IPS-15b (cell line): ENCODE data around the gene TSPAN11.
"Not testable (repeated sequence)": the region's sequence is repeated elsewhere in the genome, so short reads cannot be mapped to it uniquely, and the experiment has no call there.

Experiments used
- H3K27me3 ChIP-seq: one replicate; pipeline ENCODE4 v1.6.1; 2013; ENCODE audit warnings: low read length; ENCODE audit not compliant: control insufficient read depth, insufficient read depth
- H3K36me3 ChIP-seq: one replicate; pipeline ENCODE4 v1.6.1; 2013; ENCODE audit warnings: low read length; ENCODE audit not compliant: control insufficient read depth, insufficient read depth
- H3K4me1 ChIP-seq: one replicate; pipeline ENCODE4 v1.6.1; 2013; ENCODE audit warnings: mild to moderate bottlenecking, low read length; ENCODE audit not compliant: control insufficient read depth, insufficient read depth
- H3K4me3 ChIP-seq: one replicate; pipeline ENCODE4 v1.5.1; 2013; ENCODE audit warnings: low read depth, low read length
- H3K9ac ChIP-seq: one replicate; pipeline ENCODE4 v1.6.1; 2013; ENCODE audit warnings: low read depth, mild to moderate bottlenecking, low read length
- H3K9me3 ChIP-seq: one replicate; pipeline ENCODE4 v1.6.1; 2013; ENCODE audit warnings: mild to moderate bottlenecking, low read length; ENCODE audit not compliant: control insufficient read depth, insufficient read depth

The TSPAN11 gene

DNA sequence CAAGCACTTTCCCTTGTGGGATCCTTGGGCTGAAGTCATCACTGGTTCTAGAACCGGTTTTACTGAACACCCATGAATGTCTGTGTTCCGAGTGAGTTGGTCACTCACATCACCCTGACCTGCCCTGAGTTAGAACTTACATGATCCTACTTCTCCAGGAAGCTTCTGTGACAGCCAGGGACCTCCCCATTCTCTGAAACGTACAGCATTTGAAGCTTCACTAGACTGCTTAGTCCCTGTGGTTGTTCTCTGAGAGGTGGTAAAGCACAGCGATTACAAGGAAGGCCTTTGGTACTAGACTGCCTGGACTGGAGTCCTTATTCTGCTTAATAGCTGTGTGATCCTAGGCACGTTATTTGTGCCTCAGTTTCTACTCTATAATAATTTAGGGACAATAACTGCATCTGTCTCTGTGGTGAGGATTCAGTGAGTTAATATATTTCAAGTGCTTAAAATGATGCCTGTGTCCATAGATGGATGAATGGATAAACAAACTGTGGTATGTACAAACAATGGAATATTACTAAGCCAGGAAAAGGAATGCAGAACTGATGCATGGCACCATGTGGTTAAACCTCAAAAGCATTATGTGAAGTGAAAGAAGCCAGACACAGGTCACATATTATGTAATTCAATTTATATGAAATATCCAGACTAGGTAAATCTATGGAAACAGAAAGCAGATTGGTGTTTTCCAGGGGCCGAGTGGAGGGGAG lies 92.4 kb downstream of the TSPAN11 start:
- Histone ChIP-seq H3K36me3 (no peaks in the 10 kb centered on the region), H3K4me3 (no peak overlapping the region), H3K9ac (no peak overlapping the region), H3K27me3 (peaks cover 2% of the 10 kb centered on the region), H3K4me1 (no peaks in the 10 kb centered on the region), H3K9me3 (no peaks in the 10 kb centered on the region)

DNA sequence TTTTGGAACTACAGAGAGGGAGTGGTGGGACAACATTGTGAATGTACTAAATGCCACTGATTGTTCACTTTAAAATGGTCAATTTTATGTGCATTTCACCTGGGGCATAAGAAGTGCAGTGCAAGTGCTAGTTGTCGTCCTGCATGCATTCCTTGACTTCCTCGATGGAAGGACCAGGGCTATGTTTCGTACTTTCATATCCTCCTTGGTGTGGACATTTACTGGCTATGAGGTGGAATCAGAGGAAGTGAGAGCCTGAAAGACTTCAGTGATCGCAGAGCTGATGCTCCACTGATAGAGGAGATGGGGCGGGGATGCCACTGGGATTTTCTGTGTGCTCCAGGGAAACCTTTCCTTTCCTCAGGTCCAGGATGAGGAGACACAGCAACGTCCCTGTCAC lies 93.0 kb downstream of the TSPAN11 start:
- H3K27me3 ChIP-seq: peaks cover 2% of the 10 kb centered on the region
- no peak overlapping the region for H3K4me3 ChIP-seq
- no peaks in the 10 kb centered on the region for H3K36me3 ChIP-seq
- no peaks in the 10 kb centered on the region for H3K4me1 ChIP-seq
- H3K9ac ChIP-seq: no peak overlapping the region
- H3K9me3 ChIP-seq: no peaks in the 10 kb centered on the region

DNA sequence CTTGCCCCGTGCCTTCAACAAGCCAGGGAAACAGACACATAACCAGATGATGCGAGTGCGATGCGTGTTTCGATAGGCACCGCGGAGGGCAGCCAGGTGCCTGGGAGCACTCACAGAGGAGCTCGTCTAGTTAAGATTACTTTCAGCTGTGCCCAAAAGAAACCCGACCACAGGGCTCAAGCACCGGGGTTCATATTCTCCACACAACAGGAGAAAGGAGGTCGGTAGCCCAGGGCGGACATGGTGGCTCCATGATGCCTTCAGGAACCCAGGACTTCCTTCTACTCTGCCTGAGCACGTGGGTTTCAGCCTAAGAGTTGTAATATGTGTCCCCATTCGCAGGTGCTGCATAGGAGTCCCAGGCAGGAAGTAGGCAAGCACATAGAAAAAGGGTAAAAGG lies 93.4 kb downstream of the TSPAN11 start:
- Histone ChIP-seq H3K27me3 (peaks cover 2% of the 10 kb centered on the region), H3K36me3 (no peaks in the 10 kb centered on the region), H3K4me1 (no peaks in the 10 kb centered on the region), H3K9me3 (no peaks in the 10 kb centered on the region), H3K9ac (no peak overlapping the region), H3K4me3 (no peak overlapping the region)

DNA sequence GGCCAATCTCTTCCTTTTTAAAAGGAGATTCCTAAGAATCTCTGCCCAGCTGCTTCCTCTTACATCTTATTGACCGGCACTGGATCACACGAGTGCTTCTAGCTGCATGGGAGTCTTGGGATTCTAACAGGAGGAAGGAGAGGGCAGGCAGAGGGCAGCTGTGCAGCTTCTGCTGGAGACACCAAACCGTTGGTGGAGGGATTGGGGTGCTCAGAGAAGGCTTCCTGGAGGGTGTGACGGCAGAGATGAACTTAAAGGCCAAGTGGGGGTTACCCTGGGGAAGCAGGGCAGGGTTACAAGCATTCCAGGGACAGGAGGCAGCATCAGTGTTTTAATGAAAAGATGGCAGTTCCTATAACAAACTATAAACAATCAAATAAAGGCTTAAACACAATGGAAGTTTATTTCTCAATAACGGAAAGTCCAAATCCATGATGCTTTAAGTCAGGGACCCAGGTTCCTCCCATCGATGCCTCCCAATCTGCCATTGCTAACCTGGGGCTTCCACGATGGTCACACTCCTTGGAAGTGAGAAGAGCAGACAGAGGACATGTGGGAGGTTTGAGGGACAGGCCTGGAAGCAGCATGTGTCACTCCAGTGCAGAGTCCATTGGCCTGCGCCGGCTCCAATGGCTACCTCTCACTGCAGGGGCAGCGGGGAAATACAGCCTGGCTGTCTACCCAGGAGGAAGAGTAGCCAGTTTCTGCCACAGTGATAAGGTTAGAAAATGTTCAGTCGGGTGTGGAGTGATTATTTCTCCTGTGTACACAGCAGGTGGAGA lies 94.0 kb downstream of the TSPAN11 start:
- no peak overlapping the region for H3K4me3 ChIP-seq
- H3K27me3 ChIP-seq: peaks cover 2% of the 10 kb centered on the region
- H3K4me1 ChIP-seq: no peaks in the 10 kb centered on the region
- H3K9ac ChIP-seq: no peak overlapping the region
- H3K9me3 ChIP-seq: no peaks in the 10 kb centered on the region
- no peaks in the 10 kb centered on the region for H3K36me3 ChIP-seq

DNA sequence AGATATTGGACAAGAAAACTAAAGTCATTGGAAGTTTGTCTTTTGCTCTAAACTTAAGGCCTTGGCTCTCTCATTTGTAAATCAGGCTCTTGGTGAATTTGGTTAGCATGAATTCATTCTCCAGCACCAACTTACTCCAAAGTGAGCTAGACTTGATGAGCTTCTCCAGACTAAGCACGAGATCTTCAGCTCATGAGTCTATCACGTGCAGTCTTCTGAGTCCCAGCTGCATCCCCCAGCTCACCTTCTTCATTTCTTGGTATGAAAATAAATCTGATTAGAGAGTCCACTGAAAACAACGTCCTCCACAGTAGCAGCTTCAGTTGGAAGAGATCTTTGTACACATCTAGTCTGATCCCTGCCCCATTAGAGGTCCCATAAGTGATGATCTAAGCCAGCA lies 94.6 kb downstream of the TSPAN11 start:
- Histone ChIP-seq H3K4me1 (no peaks in the 10 kb centered on the region), H3K9me3 (no peaks in the 10 kb centered on the region)

DNA sequence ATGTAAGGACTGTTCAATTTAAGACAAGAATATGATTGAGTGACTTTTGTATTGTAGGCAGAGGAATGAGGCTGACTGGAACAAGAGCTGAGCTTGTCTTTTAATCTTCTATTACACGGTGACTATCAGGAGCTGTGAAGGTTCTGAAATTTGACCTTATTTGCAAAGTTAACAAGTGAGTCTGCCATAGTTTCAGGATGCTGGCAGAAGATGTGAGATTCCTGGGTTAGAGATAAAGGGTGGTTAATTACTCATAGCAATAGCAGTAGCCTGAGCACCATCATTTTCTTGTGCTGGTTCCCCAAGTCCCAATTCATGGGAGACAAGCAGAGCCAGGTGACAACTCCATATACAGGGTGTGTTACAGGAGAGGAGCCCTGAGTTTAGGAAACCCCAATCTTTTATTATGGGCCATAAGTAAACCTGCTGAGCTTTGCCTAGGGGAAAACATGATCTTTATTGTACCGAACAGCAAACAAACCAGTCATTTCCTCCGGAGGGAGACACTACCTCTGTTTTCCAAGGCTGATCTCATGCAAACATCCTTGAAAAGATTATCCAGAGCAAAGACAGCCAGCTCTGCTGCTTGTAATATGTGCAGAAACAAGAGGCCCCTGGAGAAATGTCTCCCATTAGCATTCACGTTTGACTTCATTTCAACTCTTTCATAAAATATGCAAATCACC lies 95.4 kb downstream of the TSPAN11 start:
- Histone ChIP-seq H3K4me3 (no peak overlapping the region), H3K36me3 (no peaks in the 10 kb centered on the region), H3K4me1 (no peaks in the 10 kb centered on the region), H3K9ac (no peak overlapping the region), H3K27me3 (peaks cover 2% of the 10 kb centered on the region), H3K9me3 (no peaks in the 10 kb centered on the region)

More for the DNA sequence above, 94.6 kb downstream of the TSPAN11 start:
- H3K27me3 ChIP-seq: peaks cover 2% of the 10 kb centered on the region
- no peaks in the 10 kb centered on the region for H3K36me3 ChIP-seq
- H3K9ac ChIP-seq: no peak overlapping the region
- H3K4me3 ChIP-seq: no peak overlapping the region

DNA sequence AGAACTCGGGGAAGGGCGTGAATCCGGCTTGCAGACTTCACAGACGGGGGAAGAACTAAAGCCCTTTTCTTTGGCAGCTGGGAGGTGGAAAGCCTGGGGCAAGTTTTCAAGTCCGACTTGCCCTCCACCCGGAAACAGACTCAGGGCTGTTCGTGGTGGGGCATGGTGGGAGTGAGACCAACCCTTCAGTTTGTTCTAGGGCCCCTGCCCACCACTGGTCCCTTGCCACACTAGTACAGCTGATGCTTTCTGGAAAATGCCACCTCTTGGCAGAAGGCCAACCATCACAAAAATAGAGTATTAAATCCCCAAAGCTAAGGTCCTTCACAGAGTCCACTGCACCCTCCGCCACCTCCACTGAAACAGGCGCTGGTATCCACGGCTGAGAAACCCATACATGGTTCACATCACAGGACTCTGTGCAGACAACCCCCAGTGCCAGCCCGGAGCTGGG lies 96.8 kb downstream of the TSPAN11 start:
- no peaks in the 10 kb centered on the region for H3K36me3 ChIP-seq
- no peaks in the 10 kb centered on the region for H3K4me1 ChIP-seq
- peaks cover 2% of the 10 kb centered on the region for H3K27me3 ChIP-seq
- no peak overlapping the region for H3K9ac ChIP-seq
- no peak overlapping the region for H3K4me3 ChIP-seq
- H3K9me3 ChIP-seq: no peaks in the 10 kb centered on the region

DNA sequence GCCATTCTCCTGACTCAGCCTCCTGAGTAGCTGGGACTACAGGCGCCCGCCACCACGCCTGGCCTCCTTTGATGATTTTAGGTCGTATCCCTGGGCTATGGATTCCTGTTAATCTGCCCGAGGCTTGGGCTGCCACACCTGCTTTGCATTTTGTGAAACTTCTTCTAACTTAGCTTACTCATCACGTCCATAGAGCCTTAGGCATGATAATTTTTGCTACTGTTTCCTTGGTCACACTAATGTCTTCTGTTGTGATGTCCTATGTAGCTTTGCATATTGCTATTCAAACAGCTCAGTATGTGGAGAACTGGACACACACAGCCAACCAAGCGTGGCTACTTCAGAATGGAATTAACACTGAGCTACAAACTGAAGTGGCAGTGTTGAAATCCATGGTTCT lies 99.7 kb downstream of the TSPAN11 start:
- Histone ChIP-seq H3K9me3 (no peaks in the 10 kb centered on the region), H3K9ac (no peak overlapping the region), H3K36me3 (no peaks in the 10 kb centered on the region), H3K4me3 (no peak overlapping the region), H3K4me1 (no peaks in the 10 kb centered on the region), H3K27me3 (peaks cover 2% of the 10 kb centered on the region)

DNA sequence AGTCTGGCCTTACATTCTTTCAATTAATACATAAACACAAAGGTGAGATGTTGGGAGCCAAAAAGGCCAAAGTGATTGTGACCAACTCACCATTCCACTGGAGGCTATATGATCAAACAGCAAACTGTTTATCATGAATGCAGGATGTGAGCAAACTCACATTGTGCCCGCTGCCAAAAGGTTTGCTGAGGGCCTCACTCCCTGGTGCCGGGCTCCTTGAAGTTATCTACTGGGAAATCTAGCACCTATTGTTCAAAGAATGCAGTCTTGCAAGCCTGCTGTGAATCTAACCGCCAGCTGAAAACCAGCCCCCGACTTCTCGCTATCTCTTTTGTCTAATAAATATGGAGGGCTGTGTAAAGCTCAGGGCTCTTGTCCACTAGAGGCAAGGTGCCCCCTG lies 100.5 kb downstream of the TSPAN11 start:
- H3K4me3 ChIP-seq, H3K9me3 ChIP-seq, H3K27me3 ChIP-seq, H3K36me3 ChIP-seq, H3K4me1 ChIP-seq, H3K9ac ChIP-seq: not testable (repeated sequence)

DNA sequence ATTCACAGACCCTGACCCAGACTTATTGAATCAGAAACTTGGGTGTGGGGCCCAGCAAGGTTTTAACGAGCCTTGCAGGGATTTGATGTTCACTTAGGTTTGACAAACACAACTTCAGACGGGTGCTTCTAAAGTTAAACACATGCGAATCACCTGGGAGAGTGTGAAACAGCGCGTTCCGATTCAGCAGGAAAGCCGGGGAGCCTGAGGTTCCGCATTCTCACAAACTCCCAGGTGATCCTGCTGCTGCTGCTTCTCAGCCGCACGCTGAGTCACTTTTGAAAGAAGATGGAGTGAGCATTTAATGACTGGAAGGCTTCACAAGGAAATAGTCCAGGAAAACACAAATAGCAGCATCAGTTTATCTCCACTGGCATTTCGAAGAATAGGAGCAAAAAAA lies 102.9 kb downstream of the TSPAN11 start:
- Histone ChIP-seq H3K4me1 (no peaks in the 10 kb centered on the region), H3K9ac (no peak overlapping the region), H3K36me3 (no peaks in the 10 kb centered on the region), H3K4me3 (no peak overlapping the region), H3K27me3 (no peaks in the 10 kb centered on the region), H3K9me3 (no peaks in the 10 kb centered on the region)

DNA sequence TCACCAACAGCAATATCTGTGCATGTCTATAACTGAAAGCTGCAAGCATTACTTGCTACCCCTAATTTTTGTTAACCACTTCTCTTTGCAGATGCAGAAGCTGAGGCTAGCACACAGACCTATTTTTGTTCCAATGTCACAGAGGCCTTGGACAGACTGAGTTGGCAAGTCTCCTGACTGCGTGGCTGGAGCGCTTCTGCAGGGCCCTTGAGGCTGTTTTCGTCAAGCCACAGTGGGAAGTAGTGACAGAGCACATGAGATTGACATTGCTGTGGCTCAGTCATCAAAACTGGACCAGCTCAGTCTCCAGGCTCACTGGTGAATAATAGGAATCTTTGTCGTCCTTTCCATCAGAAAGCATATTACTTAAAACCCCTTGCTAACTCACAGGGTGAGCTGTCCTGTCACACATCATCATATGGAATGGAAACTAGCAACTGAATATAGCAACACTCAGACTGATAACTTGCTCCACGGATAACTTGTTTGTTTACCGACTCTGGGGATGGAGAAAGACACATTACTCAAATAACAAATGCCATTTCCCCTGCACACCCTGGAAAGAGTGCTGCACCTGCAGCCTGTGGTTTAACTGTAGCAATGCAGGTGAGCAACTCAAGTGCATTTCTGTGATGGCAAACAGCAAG lies 103.5 kb downstream of the TSPAN11 start:
- no peak overlapping the region for H3K4me3 ChIP-seq
- H3K27me3 ChIP-seq: no peaks in the 10 kb centered on the region
- no peaks in the 10 kb centered on the region for H3K4me1 ChIP-seq
- H3K36me3 ChIP-seq: no peaks in the 10 kb centered on the region
- no peak overlapping the region for H3K9ac ChIP-seq
- no peaks in the 10 kb centered on the region for H3K9me3 ChIP-seq
